Ectodermal cell (in vitro differentiated cells): ENCODE data around the gene MAPKAPK3.

Experiments
- H3K27ac ChIP-seq: 2 replicates; pipeline ENCODE4 v1.7.0; 2013; ENCODE audit warnings: mild to moderate bottlenecking, low read depth, low read length; ENCODE audit not compliant: insufficient read depth, poor library complexity, severe bottlenecking
- H3K27me3 ChIP-seq: 2 replicates; pipeline ENCODE4 v1.7.0; 2013; ENCODE audit warnings: mild to moderate bottlenecking, low read length; ENCODE audit not compliant: insufficient read depth, control insufficient read depth, poor library complexity, severe bottlenecking
- H3K36me3 ChIP-seq: one replicate; pipeline ENCODE4 v1.7.0; 2013; ENCODE audit warnings: low read length; ENCODE audit not compliant: control insufficient read depth, insufficient read depth
- H3K4me1 ChIP-seq: one replicate; pipeline ENCODE4 v1.7.0; 2013; ENCODE audit warnings: low read length; ENCODE audit not compliant: control insufficient read depth, insufficient read depth
- H3K4me3 ChIP-seq: 2 replicates; pipeline ENCODE4 v1.7.0; 2013; ENCODE audit warnings: low read depth, low read length, control low read depth; ENCODE audit not compliant: insufficient read depth
- H3K9me3 ChIP-seq: 2 replicates; pipeline ENCODE4 v1.7.0; 2013; ENCODE audit warnings: mild to moderate bottlenecking, low read length, moderate library complexity; ENCODE audit not compliant: control insufficient read depth
- WGBS, 2 experiments: methylation state at CpG; one replicate each; pipeline ENCODE4 v1.1.7; 2013; ENCODE audit warnings: missing lambda C conversion rate in 2 of 2; 5-methylcytosine and 5-hydroxymethylcytosine counted together

Gene MAPKAPK3

DNA sequence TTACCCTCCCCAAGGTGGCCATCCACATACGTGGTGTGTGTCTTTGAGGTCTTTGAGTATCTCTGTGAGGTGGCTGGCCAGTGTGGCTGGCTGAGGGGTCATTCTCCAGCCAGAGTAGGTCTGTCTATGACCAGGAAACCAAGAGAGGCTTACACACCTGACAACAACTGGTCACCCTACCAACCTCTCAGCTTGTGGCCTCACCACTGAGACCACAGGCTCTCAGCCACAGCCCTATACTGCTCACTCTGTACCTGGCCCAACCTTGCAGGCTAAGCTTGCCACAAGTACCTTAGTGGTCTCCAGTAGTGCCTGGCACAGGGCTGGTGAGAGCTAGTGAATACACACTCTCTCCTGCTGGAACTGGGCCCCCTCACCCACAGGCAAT lies 42.5 kb upstream of the MAPKAPK3 start:
- Histone ChIP-seq H3K4me3 (no peak overlapping the region), H3K9me3 (no peaks in the 10 kb centered on the region), H3K27ac (no peak overlapping the region), H3K36me3 (peaks cover 5% of the 10 kb centered on the region), H3K27me3 (no peaks in the 10 kb centered on the region), H3K4me1 (no peaks in the 10 kb centered on the region)
- 83 to 91% methylated on average over 1 of the region's 1 CpG for WGBS, 2 experiments

DNA sequence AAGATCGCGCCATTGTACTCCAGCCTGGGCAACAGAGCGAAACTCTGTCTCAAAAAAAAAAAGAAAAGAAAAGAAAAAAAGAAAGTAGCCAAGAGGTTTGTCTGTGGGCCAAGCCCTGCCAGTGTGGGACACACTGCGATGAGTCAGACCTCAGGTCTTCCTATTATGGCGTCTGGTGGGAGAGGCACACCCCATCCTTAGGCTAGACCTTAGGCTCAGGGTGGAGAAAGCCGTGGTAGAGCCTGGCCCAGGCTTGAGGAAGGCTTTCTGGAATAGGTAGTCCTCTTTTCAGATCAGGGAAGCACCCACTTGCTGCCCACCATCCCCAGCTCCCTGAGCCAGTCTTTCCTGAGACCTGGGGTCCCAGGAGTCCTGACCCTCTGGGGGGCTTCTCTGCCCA lies 41.6 kb upstream of the MAPKAPK3 start:
- no peaks in the 10 kb centered on the region for H3K9me3 ChIP-seq
- peaks cover 5% of the 10 kb centered on the region for H3K36me3 ChIP-seq
- H3K4me3 ChIP-seq = no peak overlapping the region
- no peak overlapping the region for H3K27ac ChIP-seq
- H3K4me1 ChIP-seq = no peaks in the 10 kb centered on the region
- no peaks in the 10 kb centered on the region for H3K27me3 ChIP-seq
- WGBS, 2 experiments = 94 to 95% methylated on average over 6 of the region's 6 CpGs

DNA sequence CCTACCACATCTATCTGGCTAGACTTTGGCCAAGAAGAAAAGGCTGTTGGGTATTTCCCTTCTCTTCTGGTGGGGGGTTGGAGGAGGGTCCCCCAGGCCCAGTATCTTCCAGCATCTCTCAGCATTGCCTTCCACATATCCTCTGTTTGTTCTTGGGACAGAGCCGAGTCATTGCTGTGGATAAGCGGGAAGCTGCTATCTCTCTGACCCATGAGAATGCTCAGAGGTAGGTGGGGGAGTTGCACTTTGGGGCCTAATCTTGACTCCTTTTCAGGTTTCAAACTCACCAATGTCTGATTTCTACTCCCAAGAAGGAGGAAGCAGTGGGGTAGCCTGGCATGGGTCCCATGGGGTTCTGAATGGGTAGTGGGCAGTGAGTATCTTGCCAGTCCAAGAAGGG lies 39.6 kb upstream of the MAPKAPK3 start:
- H3K4me3 ChIP-seq = no peak overlapping the region
- H3K27me3 ChIP-seq = no peaks in the 10 kb centered on the region
- H3K4me1 ChIP-seq = no peaks in the 10 kb centered on the region
- H3K9me3 ChIP-seq = no peaks in the 10 kb centered on the region
- H3K27ac ChIP-seq = no peak overlapping the region
- peaks cover 5% of the 10 kb centered on the region for H3K36me3 ChIP-seq
- 98 to 100% methylated on average over 2 of the region's 2 CpGs for WGBS, 2 experiments

DNA sequence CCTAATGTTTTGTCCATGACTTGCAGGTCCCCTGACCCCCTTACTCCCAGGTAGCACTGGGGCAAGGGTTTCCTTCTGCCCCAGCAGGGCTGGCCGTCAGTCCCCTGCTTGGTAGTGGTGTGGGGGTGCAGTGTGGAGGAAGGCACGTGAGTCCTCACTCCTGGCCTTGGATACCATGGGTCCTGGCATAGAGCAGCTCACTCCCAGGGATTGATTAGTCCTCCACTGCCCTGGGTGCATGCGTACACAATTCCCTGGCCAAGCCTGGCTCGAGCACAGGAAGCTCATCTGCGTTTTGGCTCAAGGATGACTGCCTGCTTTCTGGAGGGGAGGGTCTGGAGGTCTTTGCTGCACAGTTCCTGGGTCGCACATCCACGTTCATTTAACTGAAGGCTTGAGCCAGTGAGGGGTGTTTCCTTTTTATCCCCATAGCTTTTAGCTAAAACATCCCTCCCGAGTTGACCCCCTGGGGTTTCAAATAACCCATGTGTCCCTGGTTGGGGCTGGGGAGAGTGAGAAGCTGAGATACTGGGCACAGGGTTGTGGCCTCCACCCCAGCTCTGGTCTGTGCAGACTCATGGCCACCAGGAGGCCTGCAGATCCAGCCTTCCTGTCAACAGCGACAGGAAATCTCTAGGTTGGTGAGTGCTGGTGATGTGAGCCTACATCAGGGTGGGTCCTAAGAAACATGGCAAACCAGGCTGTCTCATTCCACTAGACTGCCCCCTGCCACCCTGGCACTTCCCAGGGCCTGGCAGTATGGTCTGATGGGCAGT lies 36.1 kb upstream of the MAPKAPK3 start:
- no peaks in the 10 kb centered on the region for H3K9me3 ChIP-seq
- H3K27me3 ChIP-seq = no peaks in the 10 kb centered on the region
- H3K4me3 ChIP-seq = no peak overlapping the region
- H3K36me3 ChIP-seq = peaks cover 5% of the 10 kb centered on the region
- H3K4me1 ChIP-seq = no peaks in the 10 kb centered on the region
- WGBS, 2 experiments = 92 to 93% methylated on average over 9 of the region's 9 CpGs
- H3K27ac ChIP-seq = no peak overlapping the region

DNA sequence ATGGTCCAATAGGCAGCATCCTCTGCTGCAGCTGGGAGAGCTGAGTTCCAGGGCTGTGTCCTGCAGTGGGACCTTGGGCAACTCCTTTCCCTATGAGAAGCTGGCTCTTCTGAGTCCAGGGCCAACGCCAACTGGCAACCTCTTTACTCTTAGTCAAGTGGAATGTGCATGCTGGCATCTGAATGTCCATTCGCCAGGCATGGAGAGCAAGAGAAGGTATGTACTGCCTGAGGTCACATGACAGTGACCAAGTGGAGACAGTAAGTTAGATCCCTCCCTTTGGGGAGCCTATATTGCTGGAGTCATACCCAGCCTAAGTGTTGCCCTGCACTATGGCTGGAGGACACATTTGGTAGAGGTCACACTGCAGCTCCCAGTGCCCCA lies 35.5 kb upstream of the MAPKAPK3 start:
- Histone ChIP-seq H3K4me1 (no peaks in the 10 kb centered on the region), H3K27ac (no peak overlapping the region), H3K27me3 (no peaks in the 10 kb centered on the region), H3K9me3 (no peaks in the 10 kb centered on the region), H3K4me3 (no peak overlapping the region), H3K36me3 (peaks cover 5% of the 10 kb centered on the region)
- WGBS, 2 experiments = 92 to 97% methylated on average over 2 of the region's 2 CpGs

DNA sequence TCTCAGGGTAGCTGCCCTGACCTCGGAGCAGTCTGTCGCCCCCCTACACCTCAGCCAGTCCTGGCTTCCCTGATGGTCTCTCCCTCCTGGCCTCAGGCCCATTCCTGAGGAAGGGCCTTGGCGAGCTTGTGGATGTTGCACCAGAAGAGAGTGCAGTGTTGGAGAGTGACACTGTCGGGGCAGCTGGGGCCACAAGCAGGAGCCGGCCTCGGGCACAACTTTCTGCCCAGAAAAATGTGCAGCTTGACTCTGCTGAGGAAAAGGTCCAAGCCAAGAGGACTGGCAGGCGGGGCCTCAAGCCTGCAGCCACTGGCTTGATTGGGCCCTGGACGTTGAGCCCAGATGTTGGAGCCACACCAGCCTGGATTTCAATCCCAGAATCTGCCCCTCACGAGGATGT lies 34.9 kb upstream of the MAPKAPK3 start:
- no peaks in the 10 kb centered on the region for H3K9me3 ChIP-seq
- H3K27ac ChIP-seq = no peak overlapping the region
- WGBS, 2 experiments = 83% methylated on average over 9 of the region's 9 CpGs
- no peak overlapping the region for H3K4me3 ChIP-seq
- H3K4me1 ChIP-seq = no peaks in the 10 kb centered on the region
- peaks cover 5% of the 10 kb centered on the region for H3K36me3 ChIP-seq
- no peaks in the 10 kb centered on the region for H3K27me3 ChIP-seq

DNA sequence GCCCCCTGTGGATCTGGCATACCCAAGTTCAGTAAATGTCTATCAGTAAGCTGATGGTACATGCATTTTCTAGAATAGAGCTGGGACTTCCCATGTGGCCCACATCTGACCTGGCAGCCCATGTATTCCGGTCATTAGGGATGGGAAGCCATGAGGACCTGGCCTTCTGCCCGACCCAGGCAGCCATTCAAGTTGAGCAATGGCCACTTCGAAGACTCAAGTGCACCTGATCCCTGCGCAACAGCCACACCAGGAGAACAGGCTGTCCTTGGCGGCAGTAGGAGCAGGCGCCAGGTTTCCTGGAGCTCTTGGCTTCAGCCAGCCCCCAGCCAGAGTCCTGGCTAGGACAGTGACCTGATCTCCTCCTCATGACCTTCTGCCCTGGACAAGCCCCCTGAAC lies 33.1 kb upstream of the MAPKAPK3 start:
- no peaks in the 10 kb centered on the region for H3K4me1 ChIP-seq
- no peak overlapping the region for H3K4me3 ChIP-seq
- WGBS, 2 experiments = 93 to 94% methylated on average over 6 of the region's 6 CpGs
- H3K9me3 ChIP-seq = no peaks in the 10 kb centered on the region
- no peaks in the 10 kb centered on the region for H3K27me3 ChIP-seq
- no peak overlapping the region for H3K27ac ChIP-seq
- peaks cover 2% of the 10 kb centered on the region for H3K36me3 ChIP-seq

DNA sequence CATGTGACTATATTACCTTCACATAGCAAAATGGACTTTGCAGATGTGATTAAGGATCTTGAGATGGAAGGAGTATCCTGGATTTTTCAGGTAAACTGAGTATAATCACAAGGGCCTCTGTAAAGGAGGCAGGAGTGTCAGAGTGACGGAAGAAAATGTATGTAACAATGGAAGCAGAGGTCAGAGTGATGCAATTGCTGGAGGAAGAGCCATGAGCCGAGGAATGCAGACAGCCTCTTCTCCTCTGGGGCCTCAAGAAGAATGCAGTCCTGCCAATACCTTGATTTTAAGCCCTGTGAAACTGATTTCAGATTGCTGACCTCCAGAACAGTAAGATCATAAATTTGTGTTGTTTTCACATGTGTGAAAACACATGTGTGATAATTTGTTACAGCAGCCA lies 32.6 kb upstream of the MAPKAPK3 start:
- no peaks in the 10 kb centered on the region for H3K36me3 ChIP-seq
- H3K4me1 ChIP-seq = no peaks in the 10 kb centered on the region
- H3K27ac ChIP-seq = no peak overlapping the region
- no peaks in the 10 kb centered on the region for H3K27me3 ChIP-seq
- H3K9me3 ChIP-seq = no peaks in the 10 kb centered on the region
- 87 to 92% methylated on average over 2 of the region's 2 CpGs for WGBS, 2 experiments
- no peak overlapping the region for H3K4me3 ChIP-seq

DNA sequence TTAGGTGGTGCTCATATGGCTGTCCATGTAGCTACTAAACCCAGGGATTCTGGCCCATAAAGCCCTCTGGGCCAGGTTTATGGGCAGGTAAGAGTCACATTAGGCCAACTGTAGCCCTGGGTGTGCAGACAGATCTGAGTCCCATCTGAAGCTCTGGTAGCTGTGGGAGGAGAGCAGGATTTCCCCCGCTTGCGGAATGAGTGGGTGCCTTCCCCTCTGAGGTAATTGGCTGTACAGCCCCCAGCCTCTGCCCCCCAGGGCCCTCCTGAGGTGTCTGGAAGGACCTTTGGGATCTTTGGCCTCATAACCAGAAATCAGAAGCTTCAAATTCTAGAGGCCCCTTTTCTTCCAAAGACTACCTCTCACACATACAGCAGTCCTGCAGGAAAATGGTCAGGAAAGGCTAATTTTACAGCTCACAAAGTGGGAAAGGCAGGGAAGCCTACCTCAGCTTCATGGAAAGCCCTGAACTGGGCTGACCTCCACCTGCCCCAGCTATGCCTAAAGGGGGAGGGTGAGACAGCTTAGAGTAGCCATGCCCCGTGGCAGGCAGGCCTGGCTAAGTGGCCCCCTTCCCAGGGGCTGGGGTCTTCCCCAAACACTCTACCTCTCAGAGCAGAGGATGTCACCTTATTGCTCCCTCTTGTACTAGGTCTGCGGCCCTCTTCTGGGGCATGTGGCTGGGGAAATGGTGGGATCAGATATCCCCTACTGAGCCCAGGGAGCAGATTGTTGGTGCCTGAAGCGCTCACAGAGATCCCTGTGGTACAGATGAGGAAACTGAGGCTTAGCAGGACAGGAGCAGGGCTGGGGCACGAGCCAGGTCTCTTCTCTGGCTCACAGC lies 30.8 kb upstream of the MAPKAPK3 start:
- H3K4me3 ChIP-seq = no peak overlapping the region
- 91 to 93% methylated on average over 6 of the region's 6 CpGs for WGBS, 2 experiments
- no peak overlapping the region for H3K27ac ChIP-seq
- H3K36me3 ChIP-seq = no peaks in the 10 kb centered on the region
- H3K27me3 ChIP-seq = no peaks in the 10 kb centered on the region
- H3K9me3 ChIP-seq = no peaks in the 10 kb centered on the region
- H3K4me1 ChIP-seq = no peaks in the 10 kb centered on the region

DNA sequence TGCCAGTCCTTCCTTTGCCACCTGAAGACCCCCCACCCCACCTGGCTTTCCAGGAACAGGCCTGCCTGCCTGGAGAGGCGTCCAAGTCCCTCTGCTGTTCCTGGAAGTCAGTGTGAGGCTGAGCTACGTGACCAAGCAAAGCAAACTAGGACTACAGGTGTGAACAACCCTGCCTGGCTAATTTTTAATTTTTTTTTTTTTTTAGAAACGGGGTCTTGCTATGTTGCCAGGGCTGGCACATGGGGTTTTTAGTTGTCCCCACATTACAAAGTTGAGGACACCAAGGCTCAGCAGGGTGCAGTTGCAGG lies 30.2 kb upstream of the MAPKAPK3 start:
- H3K4me1 ChIP-seq = no peaks in the 10 kb centered on the region
- no peak overlapping the region for H3K27ac ChIP-seq
- no peaks in the 10 kb centered on the region for H3K36me3 ChIP-seq
- 87 to 90% methylated on average over 3 of the region's 3 CpGs for WGBS, 2 experiments
- H3K4me3 ChIP-seq = no peak overlapping the region
- H3K27me3 ChIP-seq = no peaks in the 10 kb centered on the region
- H3K9me3 ChIP-seq = no peaks in the 10 kb centered on the region
